Activated CD4-positive, CD25-positive, alpha-beta regulatory T cell treated with anti-CD3 and anti-CD28 coated beads, Interleukin-2, amount 50 U/mL, for 16 hours (primary cell): ENCODE measurements around the gene AAGAB.
"Not testable (repeated sequence)": the region's sequence is repeated elsewhere in the genome, so short reads cannot be mapped to it uniquely, and the experiment has no call there.

Experiments
- DNase-seq: peaks from one replicate; pipeline ENCODE4 v3.0.0-alpha.2; 2020; ENCODE audit warnings: low read depth, low spot score

Gene AAGAB

DNA sequence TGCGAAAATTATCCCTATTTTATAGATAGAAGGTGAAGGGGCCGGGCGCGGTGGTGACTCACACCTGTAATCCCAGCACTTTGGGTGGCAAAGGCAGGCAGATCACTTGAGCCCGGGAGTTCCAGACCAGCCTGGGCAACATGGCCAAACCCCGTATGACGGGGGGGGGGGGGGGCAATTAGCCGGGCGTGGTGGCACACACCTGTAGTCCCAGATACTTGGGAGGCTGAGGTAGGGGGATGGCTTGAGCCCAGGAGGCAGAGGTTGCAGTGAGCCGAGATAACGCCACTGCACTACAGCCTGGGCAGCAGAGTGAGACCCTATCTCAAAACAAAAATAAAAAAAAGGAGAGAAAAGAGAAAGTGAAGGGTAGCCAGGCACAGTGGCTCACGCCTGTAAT is 1.4 kb downstream of the AAGAB start:
- DNase-seq = no peak

- DNase-seq = no peak
Observed at GRCh38 chr15:67251318-67251717, 3.1 kb downstream of the AAGAB start.

DNA sequence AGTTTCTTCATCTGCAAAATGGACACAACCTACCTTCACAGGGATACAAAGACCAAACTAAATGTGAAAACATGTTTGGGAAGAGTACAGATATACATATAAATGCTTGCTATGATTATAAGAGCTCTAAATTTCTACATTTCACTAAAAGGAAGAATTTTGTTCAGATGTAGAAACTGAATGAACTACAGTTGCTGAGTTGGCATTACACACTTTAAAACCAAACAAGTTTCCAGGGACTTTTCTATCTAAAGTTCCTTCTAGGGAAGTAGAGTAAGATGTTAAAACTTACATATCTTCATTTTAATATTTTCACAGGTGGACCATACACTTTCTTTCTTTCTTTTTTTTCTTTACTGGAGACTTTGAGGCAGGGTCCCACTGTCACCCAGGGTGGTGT is 4.6 kb downstream of the AAGAB start:
- DNase-seq = no peak

- DNase-seq = no peak
Observed at GRCh38 chr15:67248011-67248505, 6.4 kb downstream of the AAGAB start.

- DNase-seq = not testable (repeated sequence)
Observed at GRCh38 chr15:67246606-67247005, 7.9 kb downstream of the AAGAB start.

DNA sequence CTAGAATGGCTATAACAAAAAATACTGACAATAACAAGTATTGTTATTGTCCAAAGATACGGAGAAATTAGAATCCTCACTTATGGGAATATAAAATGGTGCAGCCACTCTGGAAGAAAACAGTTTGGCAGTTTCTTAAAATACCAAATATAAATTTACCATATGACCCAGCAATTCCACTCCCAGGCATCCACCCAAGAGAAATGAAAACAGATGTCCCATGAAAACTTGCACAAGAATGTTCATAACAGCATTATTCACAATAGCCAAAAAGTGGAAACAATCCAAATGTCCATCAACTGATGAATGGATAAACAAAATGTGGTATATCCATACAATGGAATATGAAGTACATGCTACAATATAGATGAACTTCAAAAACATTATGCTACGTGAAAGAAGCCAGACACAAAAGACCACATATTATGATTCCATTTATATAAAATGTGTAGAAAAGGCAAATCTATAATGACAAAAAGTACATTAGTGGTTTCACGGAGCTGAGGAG is 9.4 kb downstream of the AAGAB start:
- no peak for DNase-seq

- DNase-seq = no peak
Observed at GRCh38 chr15:67242708-67243111, 11.8 kb downstream of the AAGAB start.

DNA sequence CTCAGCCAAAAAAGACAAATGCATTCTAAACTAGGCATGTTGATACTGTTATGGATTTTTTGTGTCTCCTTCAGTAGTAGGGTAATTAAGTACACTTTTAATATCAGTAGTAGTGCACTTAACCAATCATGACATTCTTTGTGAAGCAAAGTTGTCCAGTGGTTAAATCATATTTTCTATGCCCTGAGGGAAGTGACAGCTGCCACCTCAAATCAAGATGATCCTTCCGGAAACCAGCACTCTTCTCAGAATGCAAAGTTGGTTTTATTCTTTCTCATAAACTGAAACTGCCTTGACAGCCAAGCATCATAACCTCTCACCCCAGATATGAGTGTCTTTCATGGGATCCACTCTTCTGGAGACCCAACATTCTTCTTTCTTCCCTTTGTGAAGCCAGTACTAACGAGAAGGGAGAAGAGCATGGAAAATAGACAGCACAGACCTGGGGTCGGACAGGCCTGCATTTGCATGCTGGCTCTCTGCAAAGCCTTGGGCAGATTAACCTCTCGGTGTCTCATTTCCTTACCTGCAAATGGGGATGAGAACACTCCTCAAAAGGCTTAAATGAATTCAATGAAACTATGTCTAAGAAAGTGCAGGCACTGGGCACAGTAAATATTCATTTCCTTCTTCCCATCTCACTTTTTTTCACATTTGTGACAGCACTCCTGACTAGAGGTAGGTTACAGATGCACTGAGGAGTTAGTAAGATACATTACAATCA is 13.2 kb downstream of the AAGAB start:
- no peak for DNase-seq

- no peak for DNase-seq
Observed at GRCh38 chr15:67240235-67241131, 14.0 kb downstream of the AAGAB start.

GRCh38 chr15:67232591-67232990 is 21.9 kb downstream of the AAGAB start:
- no peak for DNase-seq

GRCh38 chr15:67230504-67230903 is 24.0 kb downstream of the AAGAB start:
- no peak for DNase-seq

DNA sequence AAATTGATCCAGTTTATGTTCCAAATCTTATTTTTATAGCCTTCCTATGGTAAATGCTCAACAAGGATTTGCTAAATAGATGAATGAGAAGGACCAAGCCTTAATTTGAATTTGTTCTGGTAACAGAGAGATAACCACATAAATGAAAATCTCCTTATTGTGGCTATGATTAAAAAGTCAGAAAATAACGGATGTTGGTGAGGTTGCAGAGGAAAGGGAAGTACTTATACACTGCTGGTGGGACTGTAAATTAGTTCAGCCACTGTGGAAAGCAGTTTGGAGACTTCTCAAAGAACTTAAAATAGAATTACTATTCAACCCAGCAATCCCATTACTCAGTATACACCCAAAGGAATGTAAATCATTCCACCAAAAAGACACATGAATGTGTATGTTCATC is 26.2 kb downstream of the AAGAB start:
- DNase-seq = no peak

GRCh38 chr15:67227846-67228245 is 26.6 kb downstream of the AAGAB start:
- no peak for DNase-seq

DNA sequence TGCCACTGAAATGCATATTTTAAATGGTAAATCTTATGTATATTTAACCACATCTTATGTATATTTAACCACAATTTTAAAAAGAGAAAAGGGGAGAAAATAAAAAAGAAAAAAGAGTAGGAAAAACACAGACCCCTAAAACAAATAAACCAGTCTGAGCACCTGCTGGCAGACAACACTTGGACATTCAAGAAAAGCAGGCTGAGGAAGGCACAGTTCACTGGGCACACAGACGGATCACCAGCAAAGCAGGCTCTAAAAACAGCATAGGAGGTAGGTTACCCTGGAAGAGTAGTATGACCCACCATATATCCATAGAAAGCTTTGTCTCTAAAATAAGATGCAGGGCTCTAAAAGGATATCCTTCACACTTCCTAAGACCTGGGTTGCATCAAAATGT is 27.0 kb downstream of the AAGAB start:
- no peak for DNase-seq

DNA sequence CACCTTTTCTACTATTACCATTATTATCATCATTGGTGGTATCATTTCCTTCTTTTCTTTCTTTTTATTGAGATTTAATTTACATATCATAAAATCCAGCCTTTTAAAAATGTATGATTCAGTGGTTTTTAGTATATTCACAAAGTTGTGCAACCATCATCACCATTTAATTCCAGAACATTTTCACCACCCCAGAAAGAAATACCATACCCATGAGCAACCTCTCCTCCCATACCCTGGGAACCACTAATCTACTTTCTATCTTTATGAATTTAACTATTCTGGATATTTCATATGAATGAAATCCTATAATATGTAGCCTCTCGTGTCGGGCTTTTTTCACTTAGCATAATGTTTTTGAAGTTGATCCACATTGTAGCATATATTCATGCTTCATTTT is 29.1 kb downstream of the AAGAB start:
- no peak for DNase-seq

DNA sequence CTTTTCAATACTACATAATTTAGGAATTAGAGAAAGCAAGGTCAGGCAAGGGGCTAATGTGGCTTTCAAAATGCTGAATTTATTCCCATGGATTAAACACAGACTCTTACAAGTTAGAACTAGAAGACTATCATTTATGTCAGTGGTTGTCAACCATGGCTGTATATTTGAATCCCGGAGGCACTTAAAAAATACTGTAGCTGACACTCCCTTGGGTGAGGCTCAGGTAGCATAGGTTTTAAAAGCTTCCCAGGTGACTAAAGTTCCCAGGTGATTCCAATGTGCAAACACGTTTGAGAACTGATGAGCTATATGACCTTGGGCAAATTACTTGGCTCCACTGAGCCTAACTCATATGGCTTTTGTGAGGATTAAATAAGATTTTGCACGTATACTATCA is 29.6 kb downstream of the AAGAB start:
- DNase-seq = no peak

DNA sequence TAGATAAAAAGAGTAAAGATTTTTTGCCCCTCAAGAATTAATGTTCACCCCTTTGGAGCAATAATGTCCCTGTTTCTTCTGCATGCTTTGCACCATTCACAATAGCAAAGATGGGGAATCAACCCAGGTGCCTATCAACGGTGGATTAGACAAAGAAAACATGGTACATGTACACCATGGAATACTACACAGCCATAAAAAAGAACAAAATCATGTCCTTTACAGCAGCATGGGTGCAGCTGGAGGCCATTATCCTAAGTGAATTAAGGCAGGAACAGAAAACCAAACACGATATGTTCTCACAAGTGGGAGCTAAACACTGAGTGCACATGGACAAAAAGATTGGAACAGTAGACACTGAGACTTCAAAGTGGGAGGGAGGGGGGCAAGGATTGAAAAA is 35.2 kb downstream of the AAGAB start:
- no peak for DNase-seq

- no peak for DNase-seq
Observed at GRCh38 chr15:67218428-67218827, 36.0 kb downstream of the AAGAB start.

DNA sequence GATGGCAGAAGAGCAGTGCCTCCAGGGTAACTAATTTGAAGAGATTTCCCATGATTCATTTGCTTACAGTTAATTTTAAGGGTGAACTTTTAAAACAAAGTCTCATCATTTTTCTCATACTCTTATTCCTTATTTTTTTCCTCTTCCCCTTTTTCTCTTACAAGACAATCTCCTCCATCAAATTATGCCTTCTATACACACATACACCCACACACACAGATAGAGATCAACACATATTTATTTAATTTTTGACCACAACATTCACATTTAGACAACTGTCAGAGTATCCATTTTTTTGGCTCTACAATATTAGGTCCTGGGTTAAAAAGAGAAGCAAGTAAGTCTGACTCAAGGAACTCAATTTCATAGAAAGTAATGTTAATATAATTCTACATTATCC is 37.6 kb downstream of the AAGAB start:
- DNase-seq = no peak

DNA sequence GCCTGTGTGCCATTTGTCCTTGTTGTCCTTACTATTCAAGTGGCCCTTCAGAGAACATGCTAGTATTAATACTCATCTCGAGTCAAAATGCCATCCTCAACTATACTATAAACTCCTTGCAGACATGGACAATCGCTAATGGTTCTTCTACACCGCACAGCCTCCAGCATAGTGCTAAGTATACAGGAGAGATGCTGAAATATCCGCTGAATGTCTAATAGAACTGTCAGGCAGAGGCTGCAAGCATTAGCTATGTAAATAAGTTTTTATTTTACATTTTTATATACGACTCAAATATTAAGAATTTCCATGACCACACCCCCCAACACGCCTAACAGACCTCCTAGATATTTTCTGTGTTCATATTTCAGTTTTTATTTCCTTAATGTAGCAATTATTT is 39.4 kb downstream of the AAGAB start:
- DNase-seq = no peak

DNA sequence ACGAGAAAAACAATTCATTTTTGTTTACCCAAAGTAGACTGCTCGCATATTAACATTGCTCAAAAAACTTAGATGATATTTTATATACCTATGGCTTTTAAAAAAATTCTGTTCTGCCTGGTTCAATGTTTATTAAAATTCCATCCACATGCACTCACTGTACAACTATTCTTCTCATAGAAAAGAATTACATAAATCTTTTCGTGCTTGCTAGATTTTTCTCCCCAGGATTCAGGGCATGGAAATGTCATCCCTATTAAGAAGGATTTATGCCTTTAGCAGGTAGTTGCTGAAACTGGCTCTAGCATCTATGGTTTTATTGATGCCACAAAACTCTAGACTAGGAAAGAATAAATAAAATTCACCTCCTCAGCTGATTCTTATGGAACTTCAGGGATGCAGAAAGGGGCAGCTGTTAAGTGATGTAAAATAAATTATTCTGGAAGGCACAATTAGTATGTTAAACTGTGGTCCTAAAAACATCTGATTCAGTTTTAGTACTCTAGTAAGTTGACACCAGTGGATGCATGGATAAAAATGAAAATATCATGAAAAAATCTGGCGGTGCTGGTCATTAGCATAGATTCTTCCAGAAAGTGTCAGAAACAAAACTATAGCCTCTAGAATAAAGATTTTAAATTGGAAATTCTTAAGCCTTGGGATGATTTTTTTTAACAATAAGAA is 41.6 kb downstream of the AAGAB start:
- DNase-seq = no peak

DNA sequence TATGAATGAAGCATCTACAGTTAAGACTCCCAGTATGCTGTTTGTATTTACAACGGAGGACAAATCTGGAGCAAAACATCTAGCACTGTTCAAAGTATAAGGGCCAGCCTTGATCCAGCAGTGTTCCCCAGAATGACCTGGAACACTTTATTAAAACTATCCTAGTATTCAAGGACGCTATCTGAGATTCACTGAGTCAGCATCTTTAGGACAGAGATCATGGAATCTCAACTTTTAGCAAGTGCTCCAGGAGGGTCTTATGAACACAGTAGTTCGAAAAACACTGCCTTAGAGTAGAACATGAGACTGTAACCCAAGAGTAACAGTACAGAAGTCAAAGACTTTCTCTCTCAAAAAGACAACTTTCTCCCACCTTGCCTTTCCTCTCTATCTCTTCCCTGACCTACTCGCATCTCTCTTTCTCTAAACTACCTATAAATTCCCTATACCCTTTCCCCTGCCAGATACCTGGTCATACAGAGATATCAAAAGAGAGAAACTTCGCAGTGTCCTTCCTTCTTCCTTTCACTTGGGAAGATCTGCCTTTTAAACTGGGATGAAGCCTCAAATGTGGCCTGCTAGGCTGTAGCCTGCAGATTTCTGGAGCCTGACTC is 43.8 kb downstream of the AAGAB start:
- DNase-seq = no peak
